Measurements from ENCODE around the gene PYCARD.
"Not testable (repeated sequence)": the region's sequence is repeated elsewhere in the genome, so short reads cannot be mapped to it uniquely, and the experiment has no call there.

PYCARD gene

DNA sequence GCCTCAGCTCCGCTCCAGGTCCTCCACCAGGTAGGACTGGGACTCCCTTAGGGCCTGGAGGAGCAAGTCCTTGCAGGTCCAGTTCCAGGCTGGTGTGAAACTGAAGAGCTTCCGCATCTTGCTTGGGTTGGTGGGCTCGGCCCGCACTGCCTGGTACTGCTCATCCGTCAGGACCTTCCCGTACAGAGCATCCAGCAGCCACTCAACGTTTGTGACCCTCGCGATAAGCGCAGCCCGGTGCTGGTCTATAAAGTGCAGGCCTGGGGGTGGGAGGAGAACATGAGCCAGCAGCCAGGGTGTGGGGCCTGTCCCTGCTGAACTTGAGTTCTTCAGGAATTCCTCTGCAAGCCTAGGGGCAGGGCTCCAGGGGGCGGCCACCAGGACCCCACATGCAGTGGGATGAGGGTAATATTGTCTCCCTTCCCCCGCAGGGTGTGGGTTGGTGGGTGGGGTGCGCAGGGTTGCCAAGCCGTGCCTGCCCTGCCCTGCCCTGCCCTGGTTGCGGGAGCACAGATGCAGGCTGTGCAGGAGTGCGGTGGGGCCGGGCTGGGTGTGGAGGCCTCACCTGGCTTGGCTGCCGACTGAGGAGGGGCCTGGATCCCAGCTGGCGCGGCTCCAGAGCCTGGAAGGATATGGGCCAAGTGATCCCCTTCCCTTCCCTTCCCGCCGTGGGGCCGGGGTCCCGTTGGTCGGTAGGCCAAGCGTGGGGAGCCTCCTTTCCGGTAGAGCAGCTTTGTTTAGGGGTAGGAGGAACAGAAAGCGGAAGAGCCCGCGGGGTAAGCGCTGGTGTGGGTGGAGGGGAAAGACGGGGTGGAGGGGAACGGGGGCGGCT is 762 bp downstream of the PYCARD start:
- Histone ChIP-seq H3K4me3 (ENCODE audit: insufficient read length, low read depth) (peak overlapping the region; percentile 82), H3K36me3 (ENCODE audit: insufficient read depth, insufficient read length, low read length) (peaks cover 15% of the 10 kb centered on the region), H3K9ac (ENCODE audit: insufficient read length, low read depth) (peak overlapping the region; percentile 86), H3K27me3 (ENCODE audit: insufficient read depth, insufficient read length) (peaks cover 10% of the 10 kb centered on the region), H3K4me1 (ENCODE audit: insufficient read depth, insufficient read length) (no peaks in the 10 kb centered on the region), H3K9me3 (ENCODE audit: insufficient read depth, low read length) (no peaks in the 10 kb centered on the region)
- TF ChIP-seq YY1 (IDR thresholded peaks at IDR 0.05; ENCODE audit: insufficient read depth, insufficient read length) (no peak), ZNF274 (IDR thresholded peaks at IDR 0.05; ENCODE audit: low read depth, low read length) (no peak), SUZ12 (IDR thresholded peaks at IDR 0.05; ENCODE audit: extremely low read depth, insufficient read depth, insufficient read length) (no peak)
- no peak for DNase-seq (ENCODE audit: low read depth, low spot score)

DNA sequence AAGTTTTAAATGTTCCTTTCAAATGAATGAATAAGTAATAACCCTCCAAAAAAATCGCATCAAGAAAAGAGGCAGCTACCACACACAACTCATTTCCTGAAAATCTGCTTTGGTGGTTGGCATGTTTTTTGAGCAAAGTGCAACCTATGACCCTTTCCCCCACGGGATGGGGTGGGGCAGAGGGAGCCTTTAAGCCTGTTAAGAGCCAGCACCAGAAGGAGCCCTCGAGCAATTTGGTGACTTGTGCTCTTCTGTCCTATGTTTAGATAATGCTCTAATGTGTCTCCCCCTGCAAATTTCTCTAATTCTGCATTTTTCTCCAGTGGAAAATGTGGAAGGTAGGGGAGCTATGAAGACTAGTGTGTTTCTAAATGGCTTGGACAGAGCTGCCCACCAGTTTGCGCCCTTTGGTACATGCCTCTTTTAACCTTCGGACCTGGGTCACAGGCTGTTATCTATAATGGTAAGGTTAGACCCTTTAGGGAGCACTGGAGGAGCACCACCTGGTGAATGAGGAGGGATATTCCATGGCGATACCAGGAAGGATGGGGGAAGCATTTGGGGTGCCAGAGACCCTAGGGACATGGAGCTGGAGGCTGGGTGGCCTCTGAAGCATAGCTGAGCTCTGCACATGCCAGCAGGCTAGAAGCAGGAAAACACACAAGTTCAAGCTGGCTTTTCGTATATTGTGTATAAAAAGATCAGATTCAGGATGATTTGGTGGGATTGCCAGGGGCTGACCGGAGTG is 1.6 kb downstream of the PYCARD start:
- Histone ChIP-seq H3K36me3 (ENCODE audit: insufficient read depth, insufficient read length, low read length) (peaks cover 22% of the 10 kb centered on the region), H3K9ac (ENCODE audit: insufficient read length, low read depth) (peak overlapping the region; percentile 86), H3K27me3 (ENCODE audit: insufficient read depth, insufficient read length) (peaks cover 10% of the 10 kb centered on the region), H3K4me1 (ENCODE audit: insufficient read depth, insufficient read length) (no peaks in the 10 kb centered on the region), H3K4me3 (ENCODE audit: insufficient read length, low read depth) (peak overlapping the region; percentile 82), H3K9me3 (ENCODE audit: insufficient read depth, low read length) (no peaks in the 10 kb centered on the region)
- TF ChIP-seq YY1 (IDR thresholded peaks at IDR 0.05; ENCODE audit: insufficient read depth, insufficient read length) (no peak), SUZ12 (IDR thresholded peaks at IDR 0.05; ENCODE audit: extremely low read depth, insufficient read depth, insufficient read length) (no peak), ZNF274 (IDR thresholded peaks at IDR 0.05; ENCODE audit: low read depth, low read length) (no peak)
- no peak for DNase-seq (ENCODE audit: low read depth, low spot score)

GRCh38 chr16:31200111-31200510 is 2.4 kb downstream of the PYCARD start:
- DNase-seq (ENCODE audit: low read depth, low spot score); H3K4me3 ChIP-seq (ENCODE audit: insufficient read length, low read depth); H3K9me3 ChIP-seq (ENCODE audit: insufficient read depth, low read length); H3K4me1 ChIP-seq (ENCODE audit: insufficient read depth, insufficient read length); H3K9ac ChIP-seq (ENCODE audit: insufficient read length, low read depth): not testable (repeated sequence)
- Histone ChIP-seq H3K36me3 (ENCODE audit: insufficient read depth, insufficient read length, low read length) (peaks cover 31% of the 10 kb centered on the region), H3K27me3 (ENCODE audit: insufficient read depth, insufficient read length) (peaks cover 10% of the 10 kb centered on the region)

- peaks cover 10% of the 10 kb centered on the region for H3K27me3 ChIP-seq (ENCODE audit: insufficient read depth, insufficient read length)
- no peak overlapping the region for H3K9ac ChIP-seq (ENCODE audit: insufficient read length, low read depth)
- no peak overlapping the region for H3K4me3 ChIP-seq (ENCODE audit: insufficient read length, low read depth)
- no peak for TF ChIP-seq SUZ12 (IDR thresholded peaks at IDR 0.05; ENCODE audit: extremely low read depth, insufficient read depth, insufficient read length)
- TF ChIP-seq ZNF274 (IDR thresholded peaks at IDR 0.05; ENCODE audit: low read depth, low read length): no peak
- peaks cover 37% of the 10 kb centered on the region for H3K36me3 ChIP-seq (ENCODE audit: insufficient read depth, insufficient read length, low read length)
- DNase-seq (ENCODE audit: low read depth, low spot score): no peak
- H3K4me1 ChIP-seq (ENCODE audit: insufficient read depth, insufficient read length): no peaks in the 10 kb centered on the region
- no peaks in the 10 kb centered on the region for H3K9me3 ChIP-seq (ENCODE audit: insufficient read depth, low read length)
These were observed 3.0 kb downstream of the PYCARD start for GRCh38 chr16:31199430-31200041.

GRCh38 chr16:31198207-31198882 is 4.2 kb downstream of the PYCARD start:
- DNase-seq (ENCODE audit: low read depth, low spot score): no peak
- Histone ChIP-seq H3K27me3 (ENCODE audit: insufficient read depth, insufficient read length) (peaks cover 10% of the 10 kb centered on the region), H3K36me3 (ENCODE audit: insufficient read depth, insufficient read length, low read length) (peaks cover 49% of the 10 kb centered on the region), H3K4me3 (ENCODE audit: insufficient read length, low read depth) (no peak overlapping the region), H3K9ac (ENCODE audit: insufficient read length, low read depth) (no peak overlapping the region), H3K4me1 (ENCODE audit: insufficient read depth, insufficient read length) (no peaks in the 10 kb centered on the region), H3K9me3 (ENCODE audit: insufficient read depth, low read length) (no peaks in the 10 kb centered on the region)
- no peak for TF ChIP-seq ZNF274 (IDR thresholded peaks at IDR 0.05; ENCODE audit: low read depth, low read length)
- no peak for TF ChIP-seq SUZ12 (IDR thresholded peaks at IDR 0.05; ENCODE audit: extremely low read depth, insufficient read depth, insufficient read length)
- TF ChIP-seq YY1 (IDR thresholded peaks at IDR 0.05; ENCODE audit: insufficient read depth, insufficient read length): no peak

DNA sequence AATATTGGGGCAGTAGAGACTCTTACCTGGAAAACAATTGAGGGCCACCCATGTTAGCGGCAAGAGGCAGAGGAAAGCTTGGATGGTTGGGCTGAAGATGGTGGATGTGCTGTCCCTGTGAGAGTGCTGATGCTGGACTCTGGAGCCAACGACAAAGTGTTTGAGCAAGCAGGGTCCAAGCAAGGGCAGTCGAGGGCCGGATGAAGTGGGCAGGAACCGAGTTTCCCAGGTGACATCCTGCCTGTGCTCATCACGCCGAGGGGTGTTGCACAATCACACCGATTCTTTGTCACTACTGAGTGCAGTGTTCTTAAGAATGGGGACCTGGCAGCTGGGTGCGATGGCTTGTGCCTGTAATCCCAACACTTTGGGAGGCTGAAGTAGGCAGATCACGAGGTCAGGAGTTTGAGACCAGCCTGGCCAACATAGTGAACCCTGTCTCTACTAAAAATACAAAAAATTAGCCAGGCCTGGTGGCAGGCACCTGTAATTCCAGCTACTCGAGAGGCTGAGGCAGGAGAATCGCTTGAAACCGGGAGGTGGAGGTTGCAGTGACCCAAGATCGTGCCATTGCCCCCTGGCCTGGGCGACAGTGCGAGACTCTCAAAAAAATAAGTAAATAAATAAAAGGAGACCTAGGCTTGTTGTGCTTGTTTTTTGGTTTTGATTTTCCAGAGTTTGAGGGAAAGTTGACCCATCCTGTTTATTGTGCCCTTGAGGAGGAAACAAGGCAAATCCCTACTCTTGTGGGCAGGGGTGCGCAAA is 6.1 kb downstream of the PYCARD start:
- no peaks in the 10 kb centered on the region for H3K4me1 ChIP-seq (ENCODE audit: insufficient read depth, insufficient read length)
- no peaks in the 10 kb centered on the region for H3K9me3 ChIP-seq (ENCODE audit: insufficient read depth, low read length)
- TF ChIP-seq ZNF274 (IDR thresholded peaks at IDR 0.05; ENCODE audit: low read depth, low read length) (no peak), SUZ12 (IDR thresholded peaks at IDR 0.05; ENCODE audit: extremely low read depth, insufficient read depth, insufficient read length) (no peak), YY1 (IDR thresholded peaks at IDR 0.05; ENCODE audit: insufficient read depth, insufficient read length) (no peak)
- no peak for DNase-seq (ENCODE audit: low read depth, low spot score)
- peaks cover 67% of the 10 kb centered on the region for H3K36me3 ChIP-seq (ENCODE audit: insufficient read depth, insufficient read length, low read length)
- H3K9ac ChIP-seq (ENCODE audit: insufficient read length, low read depth): no peak overlapping the region
- H3K4me3 ChIP-seq (ENCODE audit: insufficient read length, low read depth): no peak overlapping the region
- H3K27me3 ChIP-seq (ENCODE audit: insufficient read depth, insufficient read length): no peaks in the 10 kb centered on the region

DNA sequence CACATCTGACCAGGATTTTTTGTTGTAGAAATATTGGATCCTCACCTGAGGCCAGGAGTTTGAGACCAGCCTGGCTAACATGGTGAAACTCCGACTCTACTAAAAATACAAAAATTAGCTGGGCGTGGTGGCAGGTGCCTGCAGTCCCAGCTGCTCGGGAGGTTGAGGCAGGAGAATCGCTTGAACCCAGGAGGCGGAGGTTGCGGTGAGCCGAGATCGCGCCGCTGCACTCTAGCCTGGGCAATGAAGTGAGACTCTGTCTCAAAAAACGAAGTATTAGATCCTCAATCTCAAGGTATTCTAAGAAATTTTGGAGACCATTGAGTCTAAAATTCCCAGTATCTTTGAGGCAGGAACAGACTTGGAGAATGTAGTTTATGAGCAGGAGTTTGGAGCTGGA is 6.7 kb downstream of the PYCARD start:
- peaks cover 73% of the 10 kb centered on the region for H3K36me3 ChIP-seq (ENCODE audit: insufficient read depth, insufficient read length, low read length)
- not testable (repeated sequence) for H3K4me1 ChIP-seq (ENCODE audit: insufficient read depth, insufficient read length); H3K9me3 ChIP-seq (ENCODE audit: insufficient read depth, low read length); H3K9ac ChIP-seq (ENCODE audit: insufficient read length, low read depth); H3K4me3 ChIP-seq (ENCODE audit: insufficient read length, low read depth); H3K27me3 ChIP-seq (ENCODE audit: insufficient read depth, insufficient read length); DNase-seq (ENCODE audit: low read depth, low spot score)

Data from NT2/D1 (cell line).